ENCODE data around the gene CLDN14.

DNA sequence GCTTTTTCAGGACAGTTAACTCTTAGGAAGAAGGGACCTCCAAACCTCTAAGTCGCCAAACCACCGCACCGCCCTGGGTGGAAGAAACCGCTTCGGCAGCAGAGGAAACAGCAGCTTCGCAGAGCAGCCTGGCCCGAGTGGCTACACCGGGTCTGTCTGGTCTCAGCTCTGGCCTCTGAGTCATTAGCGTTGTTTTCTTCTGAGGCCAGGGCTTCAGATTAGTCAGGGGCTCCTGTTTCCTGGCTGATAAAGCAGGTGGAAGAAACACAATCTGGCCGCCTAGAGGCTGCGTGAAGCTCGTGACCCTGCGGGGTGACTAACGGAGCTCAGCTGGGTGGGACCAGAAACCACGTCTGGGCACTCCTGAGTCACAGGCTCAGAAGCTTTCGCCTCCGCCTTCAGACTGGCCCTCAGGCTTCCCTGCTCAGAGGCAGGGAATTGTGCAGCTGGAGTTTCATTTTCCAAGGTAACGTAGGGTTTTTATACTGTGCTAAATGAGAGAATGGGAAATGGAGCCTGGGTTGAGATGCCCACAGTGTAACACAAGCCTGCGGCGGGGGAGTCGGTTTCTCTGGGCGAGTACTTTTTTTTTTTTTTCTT is 49.9 kb downstream of the CLDN14 start:
- TF ChIP-seq GATA2 (IDR thresholded peaks at IDR 0.05; ENCODE audit: low read depth, low read length) = no peak
- TF ChIP-seq GATA3 (IDR thresholded peaks at IDR 0.05; ENCODE audit: low read depth, low read length) = no peak

Measured in SH-SY5Y (cell line).